ENCODE data around the gene MYO15B.

The MYO15B gene

GRCh38 chr17:75549246-75550138 lies 38.1 kb upstream of the MYO15B start:
- no peak overlapping the region for H3K27ac ChIP-seq (ENCODE audit: low read depth, low read length, poor library complexity, severe bottlenecking)
- no peak overlapping the region for H3K4me3 ChIP-seq (ENCODE audit: low read depth, low read length, poor library complexity, severe bottlenecking)
- no peak overlapping the region for H3K9ac ChIP-seq (ENCODE audit: low read length)
- H3K4me2 ChIP-seq (ENCODE audit: low read length): no peak overlapping the region
- no peaks in the 10 kb centered on the region for H3K27me3 ChIP-seq (ENCODE audit: insufficient read depth, low read length)
- no peaks in the 10 kb centered on the region for H3F3A ChIP-seq (ENCODE audit: insufficient read depth, low read length)
- H3K9me2 ChIP-seq (ENCODE audit: low read depth, low read length): no peaks in the 10 kb centered on the region
- no peaks in the 10 kb centered on the region for H3K4me1 ChIP-seq (ENCODE audit: insufficient read depth, low read length, severe bottlenecking)
- no peaks in the 10 kb centered on the region for H3K79me2 ChIP-seq (ENCODE audit: insufficient read depth, low read length)
- no peaks in the 10 kb centered on the region for H3K9me3 ChIP-seq (ENCODE audit: low read length)
- no peak overlapping the region for H2AFZ ChIP-seq (ENCODE audit: low read length)
- no peak for TF ChIP-seq EZH2 (IDR thresholded peaks at IDR 0.05; ENCODE audit: borderline replicate concordance, low read length)
- TF ChIP-seq CTCF (IDR thresholded peaks at IDR 0.05; ENCODE audit: low read length): no peak
- H3K36me3 ChIP-seq (ENCODE audit: insufficient read depth, low read length): no peaks in the 10 kb centered on the region
- no peaks in the 10 kb centered on the region for H4K20me1 ChIP-seq (ENCODE audit: insufficient read depth, low read length)

- no peaks in the 10 kb centered on the region for H3K27me3 ChIP-seq (ENCODE audit: insufficient read depth, low read length)
- no peaks in the 10 kb centered on the region for H3K36me3 ChIP-seq (ENCODE audit: insufficient read depth, low read length)
- H3K27ac ChIP-seq (ENCODE audit: low read depth, low read length, poor library complexity, severe bottlenecking): no peak overlapping the region
- no peaks in the 10 kb centered on the region for H3K4me1 ChIP-seq (ENCODE audit: insufficient read depth, low read length, severe bottlenecking)
- TF ChIP-seq CTCF (IDR thresholded peaks at IDR 0.05; ENCODE audit: low read length): no peak
- TF ChIP-seq EZH2 (IDR thresholded peaks at IDR 0.05; ENCODE audit: borderline replicate concordance, low read length): no peak
- H3K9me3 ChIP-seq (ENCODE audit: low read length): no peaks in the 10 kb centered on the region
- no peak overlapping the region for H3K9ac ChIP-seq (ENCODE audit: low read length)
- H4K20me1 ChIP-seq (ENCODE audit: insufficient read depth, low read length): no peaks in the 10 kb centered on the region
- no peaks in the 10 kb centered on the region for H3K9me2 ChIP-seq (ENCODE audit: low read depth, low read length)
- H3F3A ChIP-seq (ENCODE audit: insufficient read depth, low read length): no peaks in the 10 kb centered on the region
- H2AFZ ChIP-seq (ENCODE audit: low read length): no peak overlapping the region
- H3K79me2 ChIP-seq (ENCODE audit: insufficient read depth, low read length): no peaks in the 10 kb centered on the region
- H3K4me3 ChIP-seq (ENCODE audit: low read depth, low read length, poor library complexity, severe bottlenecking): no peak overlapping the region
- no peak overlapping the region for H3K4me2 ChIP-seq (ENCODE audit: low read length)
Observed at GRCh38 chr17:75550139-75550465, 37.5 kb upstream of the MYO15B start.

DNA sequence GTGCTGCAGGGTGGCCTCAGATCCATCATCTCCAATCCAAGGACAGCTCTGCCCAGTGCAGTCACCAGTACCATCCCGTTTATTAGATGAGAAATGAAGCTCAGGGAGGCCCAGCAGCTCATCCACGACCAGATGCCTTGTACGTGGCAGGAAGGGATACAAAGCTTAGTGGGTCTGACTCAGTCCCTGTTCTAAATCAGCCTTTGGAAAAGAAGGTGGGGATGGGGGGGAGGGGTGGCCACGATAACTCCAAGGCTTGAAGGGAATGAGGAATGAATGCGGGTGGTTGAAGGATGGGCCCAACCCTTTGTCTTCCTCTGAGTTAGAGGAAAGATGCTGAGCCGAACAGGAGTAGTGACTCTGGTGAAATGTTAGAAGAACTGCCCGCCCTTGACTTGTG lies 36.3 kb upstream of the MYO15B start:
- H3K4me3 ChIP-seq (ENCODE audit: low read depth, low read length, poor library complexity, severe bottlenecking): no peak overlapping the region
- TF ChIP-seq EZH2 (IDR thresholded peaks at IDR 0.05; ENCODE audit: borderline replicate concordance, low read length) (no peak), CTCF (IDR thresholded peaks at IDR 0.05; ENCODE audit: low read length) (no peak)
- no peaks in the 10 kb centered on the region for H3K4me1 ChIP-seq (ENCODE audit: insufficient read depth, low read length, severe bottlenecking)
- no peaks in the 10 kb centered on the region; the same call in 1 of the 2 replicates for H3K27me3 ChIP-seq (ENCODE audit: insufficient read depth, low read length)
- no peaks in the 10 kb centered on the region for H3K9me2 ChIP-seq (ENCODE audit: low read depth, low read length)
- no peak overlapping the region for H3K27ac ChIP-seq (ENCODE audit: low read depth, low read length, poor library complexity, severe bottlenecking)
- no peaks in the 10 kb centered on the region for H3F3A ChIP-seq (ENCODE audit: insufficient read depth, low read length)
- H2AFZ ChIP-seq (ENCODE audit: low read length): no peak overlapping the region
- H3K9me3 ChIP-seq (ENCODE audit: low read length): no peaks in the 10 kb centered on the region
- H3K9ac ChIP-seq (ENCODE audit: low read length): no peak overlapping the region
- no peaks in the 10 kb centered on the region for H4K20me1 ChIP-seq (ENCODE audit: insufficient read depth, low read length)
- H3K36me3 ChIP-seq (ENCODE audit: insufficient read depth, low read length): no peaks in the 10 kb centered on the region
- no peaks in the 10 kb centered on the region for H3K79me2 ChIP-seq (ENCODE audit: insufficient read depth, low read length)
- no peak overlapping the region for H3K4me2 ChIP-seq (ENCODE audit: low read length)
